Melanocyte of skin (primary cell): ENCODE results near the gene SCML2. TPM values are rescaled to one million over a fixed set of nuclear protein-coding genes. Genes with fewer than 3 reads are reported as not detected.

Experiments
- small RNA-seq, 2 donors: library from RNA; depleted of rRNA; stranded (forward); fragments of <200 nt; gene quantifications; one replicate each; pipeline ENCODE3, GENCODE V24; 2012
- total RNA-seq, 2 donors: library from RNA; depleted of rRNA; stranded (reverse); fragments of >200 nt; gene quantifications; 2 replicates each; pipeline ENCODE4 v1.2.3, GENCODE V29; 2012

Gene SCML2
- total RNA-seq, result under 1 TPM; 0.69 to 1.00 TPM

DNA sequence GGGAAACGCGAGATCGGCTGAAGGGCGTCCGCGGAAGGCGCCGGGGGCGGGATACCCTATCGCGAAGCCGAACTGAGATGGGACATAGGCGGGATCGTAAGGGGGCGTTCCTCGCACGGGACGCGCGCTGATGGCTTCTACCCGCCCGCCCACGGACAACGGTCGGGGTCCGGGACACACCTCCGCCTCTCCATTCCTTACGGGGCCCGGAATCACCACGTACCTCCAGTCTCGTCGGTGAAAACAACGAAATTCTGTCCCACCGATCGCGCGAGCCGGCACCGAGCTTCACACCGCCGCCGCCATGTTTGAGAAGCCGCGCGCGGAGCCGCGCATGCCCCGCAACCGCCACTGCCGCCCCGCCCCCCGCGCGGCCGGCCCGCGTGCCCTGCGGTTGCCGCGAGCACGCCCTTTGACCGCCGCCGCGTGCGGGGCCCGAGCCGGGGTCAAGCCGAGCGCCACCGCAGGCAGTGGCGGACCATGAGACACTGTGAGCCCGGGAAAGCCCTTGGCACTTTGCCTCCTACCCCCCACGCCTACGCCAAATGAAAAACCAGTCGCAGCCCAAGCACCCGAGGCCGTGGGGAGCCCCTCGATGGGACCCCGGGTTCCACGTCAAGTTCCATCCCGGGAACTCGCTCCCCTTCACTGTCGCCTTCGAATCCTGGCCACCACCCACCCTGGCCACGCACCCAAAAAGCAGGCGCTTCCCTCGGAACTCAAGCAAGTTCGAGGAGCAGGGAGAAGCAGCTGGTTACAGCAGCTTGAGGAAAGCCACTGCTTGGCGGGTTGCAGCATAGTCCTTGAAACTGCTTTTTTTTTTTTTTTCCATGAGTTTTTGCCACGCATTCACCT is at the start of gene SCML2:
SCML2 (minus strand) TSS at position 320 of the 855 bp plus-strand sequence. CDS start 20,617 bp downstream, outside the sequence.

DNA sequence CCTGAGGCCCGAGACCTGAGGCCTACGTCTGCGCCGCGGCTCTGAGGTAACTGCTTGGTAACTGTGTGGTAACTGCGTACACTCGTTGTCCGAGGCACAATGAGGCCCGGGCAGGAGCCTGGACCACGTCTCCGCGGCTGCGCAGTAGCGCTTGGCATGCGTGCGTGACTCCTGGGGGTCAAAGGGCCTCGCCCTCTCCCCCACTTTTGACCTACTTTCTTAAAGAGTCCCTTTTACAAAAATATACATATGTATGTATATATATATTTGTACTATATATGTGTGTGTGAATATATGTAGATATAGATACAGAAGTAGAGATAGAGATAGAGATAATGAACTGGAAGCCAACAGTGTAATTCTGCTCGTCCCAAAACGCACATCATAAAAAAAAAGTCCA is 133.7 kb downstream of the SCML2 start, which contains the start of gene BEND2:
BEND2 (minus strand) TSS at position 101 of the 400 bp plus-strand sequence. CDS start 136 bp downstream, outside the sequence.

Small RNA genes lying within 50 kb of the gene (small RNA-seq; reads per million reads assigned to genes)
- gene RF00019, result 0 reads per million in 2 donors
- gene TMSB10P2, result 0 reads per million in 2 donors

Other genes with a start within 250 kb of the SCML2 start
- gene BEND2, start 133.8 kb downstream of the SCML2 start, total RNA-seq, result not detected
- gene CDKL5, start 70.9 kb upstream of the SCML2 start, total RNA-seq, result 1 to 10 TPM; 2.0 to 3.1 TPM